GM18526 (cell line): ENCODE data around the gene LSM12.

Experiments
- POLR2A ChIP-seq: IDR thresholded peaks from 3 replicates; pipeline ENCODE4 v1.6.1; 2011; ENCODE audit not compliant: insufficient read length; ENCODE audit errors: extremely low read depth

LSM12 gene

GRCh38 chr17:44105483-44105882 is 39.0 kb upstream of the LSM12 start:
- TF ChIP-seq POLR2A, result no peak

- no peak for TF ChIP-seq POLR2A
These were observed 36.6 kb upstream of the LSM12 start for GRCh38 chr17:44102849-44103622.

GRCh38 chr17:44097110-44097958 is 30.9 kb upstream of the LSM12 start:
- no peak for TF ChIP-seq POLR2A

- no peak for TF ChIP-seq POLR2A
These were observed 29.4 kb upstream of the LSM12 start for GRCh38 chr17:44095647-44096496.

GRCh38 chr17:44095388-44095646 is 28.8 kb upstream of the LSM12 start:
- no peak for TF ChIP-seq POLR2A

GRCh38 chr17:44094701-44095387 is 28.4 kb upstream of the LSM12 start:
- no peak for TF ChIP-seq POLR2A

- no peak for TF ChIP-seq POLR2A
These were observed 26.9 kb upstream of the LSM12 start for GRCh38 chr17:44093231-44093900.

- no peak for TF ChIP-seq POLR2A
These were observed 25.6 kb upstream of the LSM12 start for GRCh38 chr17:44092051-44092450.

- TF ChIP-seq POLR2A, result no peak
These were observed 24.9 kb upstream of the LSM12 start for GRCh38 chr17:44091200-44091997.

GRCh38 chr17:44088254-44088653 is 21.8 kb upstream of the LSM12 start:
- TF ChIP-seq POLR2A, result no peak

- TF ChIP-seq POLR2A, result no peak
These were observed 20.8 kb upstream of the LSM12 start for GRCh38 chr17:44087319-44087718.

- no peak for TF ChIP-seq POLR2A
These were observed 20.2 kb upstream of the LSM12 start for GRCh38 chr17:44086364-44087311.

- TF ChIP-seq POLR2A, result no peak
These were observed 19.4 kb upstream of the LSM12 start for GRCh38 chr17:44085908-44086307.
